Psoas muscle (tissue), 8 donors: ENCODE measurements around the gene MAL. TPM values are rescaled to one million over a fixed set of nuclear protein-coding genes. Genes with fewer than 3 reads are reported as not detected.

ENCODE experiments used
- ATAC-seq, 4 donors: fragments of 200-7000 bp; cut with Tn5 transposase; one replicate each; pipeline ENCODE4 v1.9.1; 2020; ENCODE audit warnings: moderate library complexity in 3 of 4, mild to moderate bottlenecking in 2 of 4
- DNase-seq, 2 donors: peaks; one replicate each; pipeline ENCODE4 v3.0.0-alpha.2; 2020
- H3K27ac ChIP-seq: fragments of 200-600 bp; one replicate; pipeline ENCODE4 v1.8.0; 2022
- H3K27me3 ChIP-seq, 3 donors: fragments of 200-600 bp in 1 of 3; one replicate each; pipeline versions ENCODE4 v1.6.1 to v1.8.0; 2013 to 2022; ENCODE audit warnings: low read length in 2 of 3, mild to moderate bottlenecking in 2 of 3, moderate library complexity in 1 of 3; ENCODE audit not compliant: insufficient read depth in 3 of 3
- H3K36me3 ChIP-seq, 2 donors: fragments of 200-600 bp in 1 of 2; one replicate each; pipeline versions ENCODE4 v1.6.1 to v1.8.0; 2013 to 2022; ENCODE audit warnings: low read depth in 1 of 2, mild to moderate bottlenecking in 1 of 2, moderate library complexity in 1 of 2; ENCODE audit not compliant: insufficient read depth in 1 of 2
- H3K4me1 ChIP-seq: fragments of 200-600 bp; one replicate; pipeline ENCODE4 v1.8.0; 2022
- H3K4me3 ChIP-seq: fragments of 200-600 bp; one replicate; pipeline ENCODE4 v1.8.0; 2022; ENCODE audit warnings: mild to moderate bottlenecking
- H3K9me3 ChIP-seq: fragments of 200-600 bp; one replicate; pipeline ENCODE4 v1.8.0; 2022
- CTCF ChIP-seq: fragments of 200-600 bp; IDR thresholded peaks from one replicate; pipeline ENCODE4 v1.8.0; 2022; ENCODE audit warnings: antibody characterized with exemption
- WGBS, 3 donors: extraction: QIAGEN DNeasy Blood & Tissue Kit; methylation state at CpG; one replicate each; pipeline versions ENCODE4 v1.1.6 to v1.1.7; 2013; 5-methylcytosine and 5-hydroxymethylcytosine counted together
- intact Hi-C, 2 donors: fragments of 100-400 bp; cut with DNase I; formaldehyde crosslinking; loops; one replicate each; pipeline versions ENCODE4 v1.11.0 to v1.14.2; 2022
- polyA plus RNA-seq, 3 donors: library from polyadenylated mRNA; stranded (reverse); fragments of 200-250 nt; gene quantifications; one replicate each; pipeline ENCODE4 v1.2.3, GENCODE V29; 2013
- total RNA-seq, 4 donors: library from RNA; stranded (reverse); fragmentation: NEBNext Ultra II Directional in 2 of 4; extraction: Animal tissue kit (Norgen Biotek cat#: 25700) in 2 of 4; gene quantifications; one replicate each; pipeline versions ENCODE4 v1.2.1 to v1.2.4, GENCODE V29; 2021 to 2023
- donor health status: healthy with polysubstance abuse.
- donor health status: DM: no; HTN: no; CAD: no; lungs with moderate emphysema.
- donor health status: Bipolar disorder and iron deficiency.
- donor health status: healthy.
- donor health status: DM: yes; HTN: yes; CAD: no.
- donor health status: DM: no; HTN: no; CAD: no.
- donor health status: DM: no; HTN: no; CAD: no.
- donor health status: DM: yes; HTN: yes; CAD: no.

MAL gene
- total and polyA plus RNA-seq, 7 donors = 0.53 to 1.5 (median 0.93) TPM; not detected in 1

- no peak for TF ChIP-seq CTCF
- Histone ChIP-seq H3K9me3 (no peaks in the 10 kb centered on the region), H3K36me3 (no peaks in the 10 kb centered on the region), H3K27me3 (peaks cover 0 to 26% (median 10%) of the 10 kb centered on the region in 3 donors), H3K4me1 (no peaks in the 10 kb centered on the region), H3K27ac (no peak overlapping the region), H3K4me3 (no peak overlapping the region)
- intact Hi-C loops = no loop called here
- ATAC-seq (no peak), DNase-seq (no peak)
- WGBS, 3 donors = 82 to 84% (median 83%) methylated on average over 30 to 31 of the region's 31 CpGs
Measured at GRCh38 chr2:94993176-94994062, 32.1 kb upstream of the MAL start.

GRCh38 chr2:94994063-94994913 lies 31.2 kb upstream of the MAL start:
- Histone ChIP-seq H3K4me3 (no peak overlapping the region), H3K27ac (no peak overlapping the region), H3K27me3 (peaks cover 0 to 29% (median 11%) of the 10 kb centered on the region in 3 donors), H3K9me3 (no peaks in the 10 kb centered on the region), H3K4me1 (no peaks in the 10 kb centered on the region), H3K36me3 (no peaks in the 10 kb centered on the region)
- 76 to 84% (median 81%) methylated on average over 16 of the region's 16 CpGs for WGBS, 3 donors
- no peak for ATAC-seq
- TF ChIP-seq CTCF = no peak
- DNase-seq = no peak
- intact Hi-C loops = no loop called here

- Histone ChIP-seq H3K9me3 (no peaks in the 10 kb centered on the region), H3K27ac (no peak overlapping the region), H3K4me1 (no peaks in the 10 kb centered on the region), H3K4me3 (no peak overlapping the region), H3K27me3 (peaks cover 0 to 29% (median 12%) of the 10 kb centered on the region in 3 donors), H3K36me3 (no peaks in the 10 kb centered on the region)
- intact Hi-C loops = no loop called here
- ATAC-seq (no peak), DNase-seq (no peak)
- TF ChIP-seq CTCF = no peak
- WGBS, 3 donors = 78 to 96% (median 95%) methylated on average over 3 of the region's 3 CpGs
Measured at GRCh38 chr2:94994914-94995552, 30.5 kb upstream of the MAL start.

GRCh38 chr2:94995553-94996304 lies 29.8 kb upstream of the MAL start:
- no peaks in the 10 kb centered on the region for H3K4me1 ChIP-seq
- H3K27me3 ChIP-seq = peaks cover 0 to 29% (median 12%) of the 10 kb centered on the region in 3 donors
- H3K36me3 ChIP-seq = no peaks in the 10 kb centered on the region
- DNase-seq (no peak), ATAC-seq (no peak)
- TF ChIP-seq CTCF = no peak
- H3K27ac ChIP-seq = no peak overlapping the region
- H3K9me3 ChIP-seq = no peaks in the 10 kb centered on the region
- intact Hi-C loops = no loop called here
- H3K4me3 ChIP-seq = no peak overlapping the region
- WGBS, 3 donors = 66 to 72% (median 67%) methylated on average over 7 of the region's 7 CpGs
